Subcutaneous adipose tissue (tissue), 4 donors: Measurements from ENCODE around the gene MGAT3. TPM values are rescaled to one million over a fixed set of nuclear protein-coding genes. Genes with fewer than 3 reads are reported as not detected.

Source experiments
- CTCF ChIP-seq: fragments of 450-650 bp; IDR thresholded peaks from one replicate; pipeline ENCODE4 v1.5.1; 2016; ENCODE audit warnings: low read depth, mild to moderate bottlenecking, control low read depth, antibody characterized with exemption, moderate library complexity
- total RNA-seq, 4 donors: library from RNA; depleted of rRNA; stranded (reverse); fragments of >200 nt; gene quantifications; one replicate each; pipeline ENCODE4 v1.1.0, GENCODE V29; 2016

MGAT3 gene
- total RNA-seq, 4 donors from 2014 or later: 6.5 to 13.4 (median 10.5) TPM

- no peak for TF ChIP-seq CTCF
Measured at GRCh38 chr22:39429916-39430575, 26.8 kb upstream of the MGAT3 start.

GRCh38 chr22:39430576-39431150 lies 26.1 kb upstream of the MGAT3 start:
- TF ChIP-seq CTCF: no peak

GRCh38 chr22:39431216-39431801 lies 25.5 kb upstream of the MGAT3 start:
- TF ChIP-seq CTCF: no peak

GRCh38 chr22:39431821-39432251 lies 25.0 kb upstream of the MGAT3 start:
- no peak for TF ChIP-seq CTCF

GRCh38 chr22:39432361-39432811 lies 24.4 kb upstream of the MGAT3 start:
- TF ChIP-seq CTCF: no peak

GRCh38 chr22:39433476-39434242 lies 23.2 kb upstream of the MGAT3 start:
- no peak for TF ChIP-seq CTCF

- no peak for TF ChIP-seq CTCF
Measured at GRCh38 chr22:39434243-39434653, 22.6 kb upstream of the MGAT3 start.
